Ovary (tissue), 9 donors: ENCODE results near the gene ITPR3. TPM values are rescaled to one million over a fixed set of nuclear protein-coding genes. Genes with fewer than 3 reads are reported as not detected.

Source experiments
- DNase-seq, 5 donors: peaks; one replicate each; pipeline ENCODE4 v3.0.0-alpha.2; 2019 to 2020
- H3K27ac ChIP-seq, 2 donors: fragments of 200-600 bp; one replicate each; pipeline versions ENCODE4 v1.5.1 to v1.8.0; 2019 to 2022
- H3K27me3 ChIP-seq: fragments of 200-600 bp; one replicate; pipeline ENCODE4 v1.8.0; 2022
- H3K36me3 ChIP-seq: fragments of 200-600 bp; sonication (generic); one replicate; pipeline ENCODE4 v1.5.1; 2019
- H3K4me1 ChIP-seq: one replicate; pipeline ENCODE4 v1.8.1; 2013; ENCODE audit warnings: mild to moderate bottlenecking, moderate library complexity; ENCODE audit not compliant: insufficient read depth
- H3K4me3 ChIP-seq: fragments of 200-600 bp; sonication (generic); one replicate; pipeline ENCODE4 v1.5.1; 2017
- H3K9me3 ChIP-seq, 2 donors: fragments of 200-600 bp in 1 of 2; sonication (generic) in 1 of 2; one replicate each; pipeline versions ENCODE4 v1.5.1 to v1.8.1; 2013 to 2019; ENCODE audit warnings: mild to moderate bottlenecking in 1 of 2, moderate library complexity in 1 of 2
- CTCF ChIP-seq, 3 donors: fragments of 450-650 bp in 2 of 3; fragments of 200-600 bp in 1 of 3; IDR thresholded peaks; one replicate each; pipeline versions ENCODE4 v1.5.1 to v1.8.0; 2016 to 2022; ENCODE audit warnings: antibody characterized with exemption in 3 of 3, mild to moderate bottlenecking in 1 of 3
- EP300 ChIP-seq: sonication (generic); formaldehyde crosslinking; IDR thresholded peaks from one replicate; pipeline ENCODE4 v1.6.1; 2017; ENCODE audit warnings: antibody characterized with exemption
- POLR2A ChIP-seq: fragments of 450-650 bp; IDR thresholded peaks from one replicate; pipeline ENCODE4 v1.6.1; 2017; ENCODE audit warnings: antibody characterized with exemption, mild to moderate bottlenecking, moderate library complexity
- WGBS, 3 donors: extraction: QIAGEN DNeasy Blood & Tissue Kit in 1 of 3; methylation state at CpG; one replicate each; pipeline versions ENCODE4 v1.1.5 to v1.1.7; 2013 to 2017; 5-methylcytosine and 5-hydroxymethylcytosine counted together
- intact Hi-C, 4 donors: fragments of 100-400 bp; cut with DNase I; formaldehyde crosslinking; loops; one replicate each; pipeline versions ENCODE4 v1.11.0 to v1.15.1; 2022 to 2023
- polyA plus RNA-seq, 2 donors: library from polyadenylated mRNA; stranded (reverse); fragments of 200-250 nt in 1 of 2; fragments of 350-450 nt in 1 of 2; fragmentation: Illumina TruSeq in 1 of 2; extraction: RNeasy Lipid Tissue Mini Kit (QIAGEN cat#74804) in 1 of 2; gene quantifications; one replicate each; pipeline ENCODE4 v1.2.3, GENCODE V29; 2013 to 2014
- total RNA-seq, 7 donors: library from RNA; depleted of rRNA in 2 of 7; stranded (reverse); fragments of >200 nt in 2 of 7; fragmentation: NEBNext Ultra II Directional in 3 of 7; extraction: Animal tissue kit (Norgen Biotek cat#: 25700) in 3 of 7; gene quantifications; one replicate each; pipeline versions ENCODE4 v1.1.0 to v1.2.4, GENCODE V29; 2016 to 2023
- donor health status: DM: no; HTN: no; CAD: no; lungs with moderate emphysema.
- donor health status: DM: no; HTN: no; CAD: no.
- donor health status: Bipolar disorder and iron deficiency.
- donor health status: DM: yes; HTN: yes; CAD: no.
- donor health status: DM: no; HTN: no; CAD: no.
- donor health status: DM: yes; HTN: yes; CAD: no.

The ITPR3 gene
- total and polyA plus RNA-seq, 9 donors, result 3.6 to 31.1 (median 11.7) TPM

- H3K27me3 ChIP-seq, result no peaks in the 10 kb centered on the region
- no peak overlapping the region for H3K27ac ChIP-seq
- TF ChIP-seq EP300 (no peak), POLR2A (no peak), CTCF (IDR thresholded peaks at IDR 0.05) (no peak)
- DNase-seq, result no peak
- intact Hi-C loops, result no loop called here
- 85 to 93% (median 88%) methylated on average over 1 of the region's 1 CpG for WGBS, 3 donors
- H3K36me3 ChIP-seq, result no peaks in the 10 kb centered on the region
- peaks cover 4% of the 10 kb centered on the region for H3K4me1 ChIP-seq
- H3K9me3 ChIP-seq, result no peaks in the 10 kb centered on the region
- no peak overlapping the region for H3K4me3 ChIP-seq
Observed at GRCh38 chr6:33720998-33721397, 99.9 kb downstream of the ITPR3 start.

GRCh38 chr6:33721508-33721907 lies 100.4 kb downstream of the ITPR3 start:
- Histone ChIP-seq H3K9me3 (no peaks in the 10 kb centered on the region), H3K27ac (no peak overlapping the region), H3K27me3 (no peaks in the 10 kb centered on the region), H3K4me1 (peaks cover 4% of the 10 kb centered on the region), H3K36me3 (no peaks in the 10 kb centered on the region), H3K4me3 (no peak overlapping the region)
- no peak for DNase-seq
- TF ChIP-seq CTCF (IDR thresholded peaks at IDR 0.05) (no peak), POLR2A (no peak), EP300 (no peak)
- WGBS, 3 donors, result 57 to 85% (median 71%) methylated on average over 5 of the region's 5 CpGs
- intact Hi-C loops, result no loop called here

- TF ChIP-seq EP300 (no peak), CTCF (IDR thresholded peaks at IDR 0.05) (no peak), POLR2A (no peak)
- no peak for DNase-seq
- Histone ChIP-seq H3K27ac (no peak overlapping the region), H3K9me3 (no peaks in the 10 kb centered on the region), H3K36me3 (no peaks in the 10 kb centered on the region), H3K4me1 (peaks cover 4% of the 10 kb centered on the region), H3K4me3 (no peak overlapping the region), H3K27me3 (no peaks in the 10 kb centered on the region)
- intact Hi-C loops, result no loop called here
- 77 to 94% (median 82%) methylated on average over 5 of the region's 5 CpGs for WGBS, 3 donors
Observed at GRCh38 chr6:33722103-33722623, 101.0 kb downstream of the ITPR3 start.

- Histone ChIP-seq H3K4me1 (peaks cover 4% of the 10 kb centered on the region), H3K9me3 (no peaks in the 10 kb centered on the region), H3K4me3 (no peak overlapping the region), H3K27ac (no peak overlapping the region), H3K36me3 (no peaks in the 10 kb centered on the region), H3K27me3 (no peaks in the 10 kb centered on the region)
- no peak for TF ChIP-seq POLR2A
- TF ChIP-seq CTCF (IDR thresholded peaks at IDR 0.05), result no peak
- TF ChIP-seq EP300, result no peak
- intact Hi-C loops, result no loop called here
- no peak for DNase-seq
- WGBS, 3 donors, result 20 to 29% (median 27%) methylated on average over 3 of the region's 3 CpGs
Observed at GRCh38 chr6:33723371-33724085, 102.4 kb downstream of the ITPR3 start.
